Measurements from ENCODE around the gene TMBIM1.
"Not testable (repeated sequence)": the region's sequence is repeated elsewhere in the genome, so short reads cannot be mapped to it uniquely, and the experiment has no call there.

Gene TMBIM1

GRCh38 chr2:218317835-218318234 lies 25.5 kb upstream of the TMBIM1 start:
- FAIRE-seq, result no peak

- no peak for FAIRE-seq
These were observed 25.0 kb upstream of the TMBIM1 start for GRCh38 chr2:218317303-218317630.

GRCh38 chr2:218315397-218315796 lies 23.1 kb upstream of the TMBIM1 start:
- no peak for FAIRE-seq

GRCh38 chr2:218314764-218315163 lies 22.5 kb upstream of the TMBIM1 start:
- FAIRE-seq, result not testable (repeated sequence)

GRCh38 chr2:218313356-218313755 lies 21.1 kb upstream of the TMBIM1 start:
- FAIRE-seq, result no peak

GRCh38 chr2:218312267-218312756 lies 20.0 kb upstream of the TMBIM1 start:
- no peak for FAIRE-seq

- not testable (repeated sequence) for FAIRE-seq
These were observed 19.4 kb upstream of the TMBIM1 start for GRCh38 chr2:218311541-218312266.

- FAIRE-seq, result no peak
These were observed 18.7 kb upstream of the TMBIM1 start for GRCh38 chr2:218310853-218311540.

GRCh38 chr2:218307415-218308090 lies 15.2 kb upstream of the TMBIM1 start:
- FAIRE-seq, result no peak

GRCh38 chr2:218306184-218306920 lies 14.0 kb upstream of the TMBIM1 start:
- FAIRE-seq, result no peak

GRCh38 chr2:218305383-218305782 lies 13.1 kb upstream of the TMBIM1 start:
- no peak for FAIRE-seq

GRCh38 chr2:218301176-218301819 lies 9.0 kb upstream of the TMBIM1 start:
- peak; percentile 92 for FAIRE-seq

GRCh38 chr2:218300141-218300540 lies 7.8 kb upstream of the TMBIM1 start:
- FAIRE-seq, result no peak

- no peak for FAIRE-seq
These were observed 6.1 kb upstream of the TMBIM1 start for GRCh38 chr2:218298314-218298875.

- FAIRE-seq, result no peak
These were observed 4.5 kb upstream of the TMBIM1 start for GRCh38 chr2:218296847-218297246.

- no peak for FAIRE-seq
These were observed 3.9 kb upstream of the TMBIM1 start for GRCh38 chr2:218296200-218296599.

GRCh38 chr2:218295029-218295428 lies 2.7 kb upstream of the TMBIM1 start:
- no peak for FAIRE-seq

GRCh38 chr2:218294430-218295022 lies 2.2 kb upstream of the TMBIM1 start:
- no peak for FAIRE-seq

- no peak for FAIRE-seq
These were observed 1.6 kb upstream of the TMBIM1 start for GRCh38 chr2:218293715-218294429.

GRCh38 chr2:218291318-218292047 lies 820 bp downstream of the TMBIM1 start:
- no peak for FAIRE-seq

All from A204.1 (cell line).